ENCODE results near the gene ABCC5. TPM values are rescaled to one million over a fixed set of nuclear protein-coding genes. Genes with fewer than 3 reads are reported as not detected.

ABCC5 gene
- total RNA-seq, 1 donor from 2014 or later = 44.1 TPM

- DNase-seq (no peak), ATAC-seq (no peak)
- intact Hi-C loops (cut with micrococcal nuclease) = no loop called here
These were observed 32.6 kb downstream of the ABCC5 start for GRCh38 chr3:183984749-183985729.

GRCh38 chr3:183984127-183984740 lies 33.5 kb downstream of the ABCC5 start:
- DNase-seq (no peak), ATAC-seq (no peak)
- intact Hi-C loops (cut with micrococcal nuclease) = no loop called here

- ATAC-seq (no peak), DNase-seq (no peak)
- intact Hi-C loops (cut with micrococcal nuclease) = no loop called here
These were observed 35.6 kb downstream of the ABCC5 start for GRCh38 chr3:183981990-183982644.

GRCh38 chr3:183980403-183980802 lies 37.3 kb downstream of the ABCC5 start:
- no peak for ATAC-seq
- intact Hi-C loops (cut with micrococcal nuclease) = no loop called here
- DNase-seq = no peak

DNA sequence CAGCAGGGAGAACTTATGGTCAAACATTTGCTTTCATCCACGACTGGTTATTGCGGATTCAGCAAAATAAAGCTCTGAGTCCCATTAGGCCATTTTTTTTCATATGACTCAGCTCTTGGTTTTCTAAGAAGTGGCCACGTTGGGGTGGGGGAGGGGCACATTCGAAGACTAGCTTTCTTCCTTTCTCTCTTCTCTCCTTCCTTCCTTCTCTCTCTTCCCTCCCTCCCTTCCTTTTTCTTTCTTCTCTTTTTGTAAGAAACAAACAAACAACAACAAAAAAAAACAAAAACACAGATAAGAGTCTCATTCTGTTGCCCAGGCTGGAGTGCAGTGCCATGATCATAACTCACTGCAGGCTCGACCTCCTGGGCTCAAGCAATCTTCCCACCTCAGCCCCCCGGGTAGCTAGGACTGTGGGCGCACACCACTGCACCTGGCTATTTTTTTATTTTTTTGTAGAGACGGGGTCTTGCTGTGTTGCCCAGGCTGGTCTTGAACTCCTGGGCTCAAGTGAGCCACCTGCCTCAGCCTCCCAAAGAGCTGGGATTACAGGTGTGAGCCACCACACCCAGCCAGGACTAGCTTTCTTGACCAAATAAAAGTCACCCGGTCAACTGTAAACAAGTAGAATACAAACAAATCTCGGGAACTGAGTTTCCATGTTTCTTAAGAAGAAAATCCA lies 41.6 kb downstream of the ABCC5 start:
- DNase-seq (no peak), ATAC-seq (no peak)
- intact Hi-C loops (cut with micrococcal nuclease) = no loop called here

DNA sequence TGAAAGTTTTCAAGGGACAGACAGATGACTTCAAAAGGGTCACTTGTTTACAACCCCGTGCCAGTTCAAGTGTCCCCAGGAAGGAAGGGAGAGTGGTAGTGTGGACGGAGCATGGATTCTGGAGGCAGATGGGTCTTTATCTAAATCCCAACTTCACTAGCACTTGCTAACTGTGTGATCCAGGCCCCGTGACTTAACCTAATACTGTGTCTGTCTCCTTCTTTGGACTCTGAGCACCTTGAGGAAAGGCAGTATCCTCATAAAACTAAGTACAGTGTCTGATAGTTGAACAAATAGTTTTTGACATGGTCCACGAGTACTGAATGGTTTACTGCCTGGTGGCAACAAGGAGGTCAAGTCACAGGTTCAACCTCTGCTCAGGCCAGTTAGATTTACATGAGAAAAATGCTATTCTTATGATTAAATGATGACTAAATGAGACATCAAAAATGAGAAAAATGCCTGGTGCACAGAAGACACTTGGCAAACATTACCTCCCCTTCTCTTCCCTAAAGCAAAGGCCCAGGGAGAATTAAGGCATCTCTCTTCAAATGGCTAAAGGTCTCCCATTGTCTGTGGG lies 48.9 kb downstream of the ABCC5 start:
- ATAC-seq (no peak), DNase-seq (no peak)
- intact Hi-C loops (cut with micrococcal nuclease) = no loop called here

- intact Hi-C loops (cut with micrococcal nuclease) = no loop called here
- no peak for ATAC-seq
- no peak for DNase-seq
These were observed 50.0 kb downstream of the ABCC5 start for GRCh38 chr3:183967693-183968092.

GRCh38 chr3:183966361-183966791 lies 51.3 kb downstream of the ABCC5 start:
- intact Hi-C loops (cut with micrococcal nuclease) = no loop called here
- ATAC-seq (no peak), DNase-seq (no peak)

- intact Hi-C loops (cut with micrococcal nuclease) = no loop called here
- ATAC-seq (no peak), DNase-seq (no peak)
These were observed 54.9 kb downstream of the ABCC5 start for GRCh38 chr3:183962807-183963206.

GRCh38 chr3:183959214-183959613 lies 58.5 kb downstream of the ABCC5 start:
- DNase-seq (no peak), ATAC-seq (no peak)
- intact Hi-C loops (cut with micrococcal nuclease) = no loop called here

GRCh38 chr3:183958775-183959174 lies 58.9 kb downstream of the ABCC5 start:
- ATAC-seq = no peak
- intact Hi-C loops (cut with micrococcal nuclease) = no loop called here

GRCh38 chr3:183958226-183958625 lies 59.5 kb downstream of the ABCC5 start:
- intact Hi-C loops (cut with micrococcal nuclease) = no loop called here
- no peak for DNase-seq
- no peak for ATAC-seq

More at GRCh38 chr3:183958775-183959174, 58.9 kb downstream of the ABCC5 start:
- no peak for DNase-seq

DNA sequence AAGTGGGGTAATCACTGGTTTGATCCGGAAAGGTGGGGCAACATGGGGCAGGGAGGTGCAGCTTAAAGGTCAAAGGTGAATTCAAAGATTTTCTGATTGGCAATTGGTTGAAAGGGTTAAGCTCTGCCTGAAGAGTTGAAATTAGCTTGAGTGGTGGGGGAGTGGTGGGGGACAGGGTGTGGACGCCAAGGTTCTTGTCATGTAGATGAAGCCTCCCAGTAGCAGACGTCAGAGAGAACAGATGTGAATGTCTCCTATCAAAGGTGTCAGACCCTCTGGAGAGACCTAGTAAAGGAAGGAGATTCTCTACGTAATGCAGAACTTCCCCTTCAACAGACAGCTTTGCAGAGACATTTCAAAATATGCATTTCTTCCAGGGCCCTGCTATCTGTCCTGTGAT lies 62.8 kb downstream of the ABCC5 start:
- intact Hi-C loops (cut with micrococcal nuclease) = no loop called here
- ATAC-seq (no peak), DNase-seq (no peak)

DNA sequence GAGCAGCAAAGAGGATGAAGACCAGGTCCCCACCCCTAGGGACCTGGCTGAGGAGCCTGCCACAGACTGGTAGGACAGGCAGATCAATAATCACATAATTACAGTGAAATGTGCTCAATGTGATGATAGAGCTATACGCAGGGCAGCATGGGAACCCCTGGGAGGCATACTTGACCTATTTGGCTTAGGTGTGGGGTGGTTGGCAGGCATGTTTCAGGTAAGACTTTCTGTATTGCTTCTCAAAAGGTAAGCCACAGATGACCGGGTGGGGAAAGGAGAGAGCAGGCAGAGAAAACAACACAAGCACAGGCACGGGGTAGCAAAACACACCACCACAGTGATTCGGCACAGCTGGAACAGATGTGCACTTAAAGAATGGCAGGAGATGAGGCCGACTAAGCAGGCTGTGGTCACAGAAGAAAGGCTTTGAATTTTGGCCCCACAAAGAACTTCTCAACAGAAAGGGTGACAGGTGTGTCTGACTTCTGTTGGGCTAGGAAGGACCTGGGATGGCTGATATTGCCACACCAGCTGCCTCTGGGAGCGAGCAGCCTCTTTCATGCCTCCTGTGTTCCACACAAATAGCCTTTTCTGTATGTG lies 64.1 kb downstream of the ABCC5 start:
- DNase-seq (no peak), ATAC-seq (no peak)
- intact Hi-C loops (cut with micrococcal nuclease) = no loop called here

DNA sequence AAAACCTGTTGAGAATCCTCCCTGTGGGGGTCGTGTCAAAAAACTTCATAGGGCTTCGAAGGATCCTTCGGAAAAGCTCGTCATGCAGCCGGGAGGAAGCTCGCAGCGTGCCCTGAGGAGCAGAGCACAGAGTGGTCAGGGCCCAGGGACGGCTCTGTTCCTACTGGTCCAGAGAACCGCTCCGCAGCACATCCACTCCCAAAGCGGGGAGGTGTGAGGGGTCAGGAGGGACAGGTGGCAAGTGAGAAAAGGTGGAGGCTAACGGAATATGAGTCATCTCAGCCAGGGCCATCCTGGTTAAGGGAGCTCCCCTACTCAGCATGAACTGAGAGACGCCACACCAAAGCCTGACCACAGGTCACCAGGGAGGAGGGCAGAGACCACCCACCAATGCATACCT lies 66.2 kb downstream of the ABCC5 start:
- ATAC-seq = no peak
- no peak for DNase-seq
- intact Hi-C loops (cut with micrococcal nuclease) = no loop called here

GRCh38 chr3:183949690-183950089 lies 68.0 kb downstream of the ABCC5 start:
- intact Hi-C loops (cut with micrococcal nuclease) = no loop called here
- DNase-seq = no peak

DNA sequence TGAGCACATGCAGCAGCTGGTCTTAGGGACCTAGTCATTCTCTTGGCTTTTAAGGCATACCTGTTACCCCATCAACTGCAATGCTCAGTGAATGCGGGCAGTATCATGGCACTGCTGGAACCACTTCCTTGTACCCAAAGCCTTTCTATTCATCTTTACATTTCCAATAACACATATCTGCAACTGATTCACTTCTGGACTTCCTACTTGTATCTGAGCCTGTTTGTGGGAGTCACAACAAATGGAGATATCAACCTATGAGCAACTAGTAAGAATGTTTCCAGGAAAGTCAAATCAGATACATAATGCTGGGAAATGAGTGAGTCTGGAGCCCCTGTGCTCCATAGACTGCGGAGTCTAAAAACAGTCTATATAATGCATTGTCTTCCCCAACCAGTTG lies 71.6 kb downstream of the ABCC5 start:
- ATAC-seq (no peak), DNase-seq (no peak)
- intact Hi-C loops (cut with micrococcal nuclease) = no loop called here

More at GRCh38 chr3:183949690-183950089, 68.0 kb downstream of the ABCC5 start:
- no peak for ATAC-seq

DNA sequence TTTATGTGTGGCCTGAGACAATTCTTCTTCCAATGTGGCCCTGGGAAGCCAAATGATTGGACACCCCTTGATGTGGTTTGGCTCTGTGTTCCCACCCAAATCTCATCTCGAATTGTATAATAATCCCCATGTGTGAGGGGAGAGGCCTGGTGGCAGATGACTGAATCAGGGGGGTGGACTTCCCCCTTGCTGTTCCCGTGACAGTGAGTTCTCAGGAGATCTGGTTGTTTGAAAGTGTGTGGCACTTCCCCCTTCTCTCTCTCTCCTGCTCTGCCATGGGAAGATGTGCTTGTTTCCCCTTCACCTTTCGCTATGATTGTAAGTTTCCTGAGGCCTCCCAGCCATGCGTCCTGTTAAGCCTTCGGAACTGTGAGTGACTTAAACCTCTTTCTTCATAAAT lies 72.9 kb downstream of the ABCC5 start:
- no peak for DNase-seq
- no peak for ATAC-seq
- intact Hi-C loops (cut with micrococcal nuclease) = no loop called here

GRCh38 chr3:183943739-183944138 lies 73.9 kb downstream of the ABCC5 start:
- DNase-seq (no peak), ATAC-seq (no peak)
- intact Hi-C loops (cut with micrococcal nuclease) = no loop called here
